8988T (cell line): ENCODE results near the gene GSC2.

Experiments
- DNase-seq: peaks from one replicate; pipeline ENCODE4 v3.0.0; 2011

GSC2 gene

GRCh38 chr22:19152942-19153883, 3.1 kb upstream of the GSC2 start:
- no peak for DNase-seq

- DNase-seq, result no peak
Observed at GRCh38 chr22:19151329-19152191, 1.5 kb upstream of the GSC2 start.

GRCh38 chr22:19150482-19151328, 613 bp upstream of the GSC2 start:
- no peak for DNase-seq

DNA sequence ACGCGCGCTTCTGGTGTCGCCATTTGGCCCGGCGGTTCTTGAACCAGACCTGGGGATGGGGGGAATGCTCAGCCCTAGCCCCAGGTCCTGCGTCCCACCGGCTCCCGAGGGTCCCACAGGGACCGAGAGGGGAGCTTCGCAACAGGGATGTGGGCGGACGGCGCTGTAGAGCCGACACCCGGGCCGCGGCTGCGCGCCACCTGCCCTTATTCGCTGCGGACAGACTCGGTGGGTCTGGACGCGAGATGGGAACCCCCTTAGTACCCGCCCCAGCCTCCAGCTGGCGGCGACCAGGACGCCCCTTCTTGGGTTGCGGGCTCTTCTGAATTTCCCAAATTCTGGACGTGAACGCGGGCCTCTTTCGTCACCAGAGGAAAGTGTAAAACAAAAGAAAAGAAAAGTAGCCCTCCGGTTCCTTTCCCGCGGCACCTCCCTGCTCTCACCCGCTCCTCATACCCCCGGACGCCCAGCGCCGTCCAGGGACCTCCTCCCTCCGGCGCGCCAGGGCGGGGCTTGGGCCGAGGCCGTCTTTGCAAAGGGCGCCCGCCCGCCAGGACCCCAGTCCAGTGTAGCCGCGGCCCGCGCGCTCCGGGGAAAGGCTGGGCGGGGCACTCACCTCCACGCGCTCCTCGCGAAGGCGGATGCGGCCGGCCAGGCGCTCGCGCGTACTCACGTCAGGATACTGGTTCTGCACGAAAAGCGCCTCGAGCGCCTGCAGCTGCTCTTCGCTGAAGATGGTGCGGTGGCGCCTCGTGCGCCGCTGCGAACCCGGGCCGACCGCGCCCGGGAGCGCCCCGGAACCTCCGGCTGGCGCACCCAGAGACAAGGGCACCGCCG, 827 bp downstream of the GSC2 start:
- DNase-seq, result no peak

GRCh38 chr22:19148417-19149046, 1.6 kb downstream of the GSC2 start:
- no peak for DNase-seq

GRCh38 chr22:19147195-19147780, 2.8 kb downstream of the GSC2 start:
- DNase-seq, result no peak

GRCh38 chr22:19146215-19146968, 3.7 kb downstream of the GSC2 start:
- no peak for DNase-seq

- DNase-seq, result no peak
Observed at GRCh38 chr22:19143967-19144400, 6.1 kb downstream of the GSC2 start.

GRCh38 chr22:19143212-19143611, 6.9 kb downstream of the GSC2 start:
- DNase-seq, result no peak

DNA sequence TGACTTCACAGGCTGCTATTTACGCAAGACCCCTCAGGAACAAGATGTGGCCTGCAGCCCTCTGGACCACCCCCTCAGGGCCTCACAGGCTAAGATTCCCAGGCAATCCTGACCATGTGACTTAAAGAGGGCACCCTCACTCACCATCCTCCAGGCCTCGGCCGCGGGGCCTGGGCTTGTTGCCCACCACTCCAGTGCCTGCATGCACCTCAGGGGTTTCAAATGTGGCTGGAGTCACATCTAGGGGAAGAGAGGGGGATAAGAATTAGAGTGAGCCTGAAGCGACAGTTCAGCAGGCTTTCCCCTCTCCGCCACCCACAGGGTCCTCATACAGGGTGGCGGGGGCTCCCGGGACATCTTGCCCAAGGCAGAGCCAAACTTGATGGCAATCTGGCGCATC, 7.7 kb downstream of the GSC2 start:
- DNase-seq, result no peak

DNA sequence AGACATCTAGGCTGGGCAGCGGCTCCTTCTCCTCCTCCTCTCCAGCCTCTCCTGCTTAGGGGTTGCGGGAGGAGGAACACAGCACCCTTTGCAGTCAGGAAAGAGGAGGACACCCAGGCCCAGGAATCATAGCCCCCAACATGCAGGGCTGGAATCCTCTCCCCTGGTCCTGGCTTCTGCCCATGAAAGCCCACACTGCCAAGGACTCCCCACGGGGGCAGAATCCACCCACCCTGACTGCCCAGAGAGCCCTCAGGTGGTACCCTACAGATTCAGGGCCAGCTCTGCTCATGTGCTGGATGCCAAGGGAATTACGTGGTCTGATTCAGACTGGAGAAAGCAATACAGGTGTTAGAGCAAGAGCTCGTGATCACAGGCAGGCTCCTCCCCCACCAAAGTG, 10.1 kb downstream of the GSC2 start:
- DNase-seq, result no peak

DNA sequence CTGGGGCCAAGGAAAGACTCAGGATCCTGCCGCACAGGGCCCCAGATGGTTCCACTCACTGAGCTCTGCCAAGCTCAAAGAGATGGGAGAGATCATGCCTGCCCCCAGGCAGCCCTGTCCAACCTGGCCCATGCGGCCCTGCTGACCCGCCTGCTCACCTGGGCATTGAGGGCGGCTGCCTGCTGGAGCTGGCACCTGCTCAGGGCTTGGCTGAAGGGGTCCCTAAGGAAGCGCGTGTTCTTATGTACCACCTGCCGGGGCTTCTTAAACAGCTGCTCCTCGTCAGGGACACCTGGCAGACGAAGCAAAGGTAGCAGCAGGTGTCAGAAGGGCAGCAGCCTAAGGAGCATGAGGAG, 11.1 kb downstream of the GSC2 start:
- DNase-seq, result no peak

- no peak for DNase-seq
Observed at GRCh38 chr22:19138217-19139000, 11.7 kb downstream of the GSC2 start.

DNA sequence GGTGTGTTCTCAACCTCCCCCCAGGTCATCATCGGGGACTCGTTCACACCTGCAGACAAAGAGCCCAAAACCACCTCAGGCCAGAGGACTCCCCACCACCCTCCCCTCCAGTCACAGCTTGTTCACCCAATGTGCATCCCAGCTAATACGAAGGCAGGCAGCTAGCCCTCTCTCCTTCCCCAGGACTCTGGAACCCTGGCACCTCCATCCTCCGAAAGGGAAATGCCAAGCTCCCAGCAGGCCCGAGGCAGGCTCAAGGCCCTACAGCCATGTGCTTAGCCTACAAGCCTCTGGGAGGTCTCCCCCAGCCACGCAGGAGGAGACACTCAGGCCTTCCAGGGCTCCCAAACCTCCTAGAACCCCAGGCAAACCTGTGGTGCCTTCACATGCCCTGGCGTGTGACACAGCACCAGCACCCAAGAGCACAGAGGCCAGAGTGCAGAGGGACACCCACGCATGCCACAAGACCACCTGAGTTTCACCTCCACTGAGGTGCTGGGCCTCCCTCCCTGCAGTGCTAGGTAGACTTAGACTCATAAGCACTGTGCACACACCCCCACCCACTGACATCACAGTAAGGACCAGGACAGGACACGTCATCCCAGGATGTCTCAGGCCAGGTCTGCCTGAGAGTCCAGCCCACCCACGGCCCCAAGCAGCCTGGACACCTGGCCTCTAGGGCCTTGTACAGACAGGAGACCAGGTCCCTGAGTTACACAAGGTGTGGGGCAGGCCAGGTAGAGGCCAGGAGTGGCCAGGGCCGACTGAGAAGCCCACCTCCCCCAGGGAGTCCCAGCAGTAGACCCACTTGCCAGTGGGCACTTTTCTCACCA, 12.5 kb downstream of the GSC2 start:
- no peak for DNase-seq

- DNase-seq, result no peak
Observed at GRCh38 chr22:19136915-19137314, 13.2 kb downstream of the GSC2 start.

GRCh38 chr22:19134874-19135273, 15.2 kb downstream of the GSC2 start:
- DNase-seq, result no peak

- DNase-seq, result no peak
Observed at GRCh38 chr22:19134176-19134831, 15.8 kb downstream of the GSC2 start.

- no peak for DNase-seq
Observed at GRCh38 chr22:19133561-19133960, 16.5 kb downstream of the GSC2 start.
